ENCODE results near the gene COMP. TPM values are rescaled to one million over a fixed set of nuclear protein-coding genes. Genes with fewer than 3 reads are reported as not detected.
"Not testable (repeated sequence)": the region's sequence is repeated elsewhere in the genome, so short reads cannot be mapped to it uniquely, and the experiment has no call there.

The COMP gene
- total and polyA plus RNA-seq, 10 of the 15 experiments (the other 5 are each of a cell fraction or from before 2014, with no cell fraction given) = 0.17 TPM; not detected in 9

- TF ChIP-seq CUX1 (IDR thresholded peaks at IDR 0.05; ENCODE audit: insufficient replicate concordance, low read depth, low read length) (no peak), SUZ12 (IDR thresholded peaks at IDR 0.05; ENCODE audit: unreplicated experiment) (no peak), FOXK2 (IDR thresholded peaks at IDR 0.05) (no peak), HDAC2 (IDR thresholded peaks at IDR 0.05) (no peak)
These were observed 24.6 kb upstream of the COMP start (continued) for GRCh38 chr19:18815673-18816072.

GRCh38 chr19:18814063-18814462, 23.0 kb upstream of the COMP start:
- Histone ChIP-seq H3K79me2 (ENCODE audit: control insufficient read depth, insufficient read depth, low read length) (no peaks in the 10 kb centered on the region), H3K36me3 (ENCODE audit: control insufficient read depth in 2 of 2, insufficient read depth in 2 of 2, low read length in 1 of 2) (no peaks in the 10 kb centered on the region), H2AFZ (ENCODE audit: control insufficient read depth, low read depth, low read length) (no peak overlapping the region), H3K9me3 (replicated peaks; ENCODE audit: control insufficient read depth, insufficient read depth, low read length) (no peaks in the 10 kb centered on the region), H3K9ac (ENCODE audit: control insufficient read depth, insufficient read depth, low read length) (no peak overlapping the region), H3K27ac (ENCODE audit: control insufficient read depth, insufficient read depth) (no peak overlapping the region), H3K27me3 (replicated peaks in 1 of 2; ENCODE audit: control insufficient read depth in 2 of 2, insufficient read depth in 2 of 2, low read length in 1 of 2) (no peaks in the 10 kb centered on the region; a peak in 1 of 4 replicates), H3K4me2 (ENCODE audit: control insufficient read depth, insufficient read depth) (no peak overlapping the region), H3K4me1 (ENCODE audit: control insufficient read depth, insufficient read depth, low read length) (no peaks in the 10 kb centered on the region), H4K20me1 (ENCODE audit: control insufficient read depth, insufficient read depth) (no peaks in the 10 kb centered on the region), H3K4me3 (no peak overlapping the region)
- TF ChIP-seq POLR2A (IDR thresholded peaks at IDR 0.05; ENCODE audit: low read depth, low read length) (no peak), ZNF687 (IDR thresholded peaks at IDR 0.05) (no peak), CREB1 (IDR thresholded peaks at IDR 0.05; ENCODE audit: low read depth) (no peak)
- ChIA-PET RAD21 (ENCODE audit: unreplicated experiment) (no interaction called here), POLR2A (no interaction called here), CTCF (no interaction called here), SMC1A (ENCODE audit: uncharacterized antibody, unreplicated experiment) (no interaction called here)
- BruUV-seq (replicated peaks) = no TSS peak
- intact Hi-C loops (cut with micrococcal nuclease; ENCODE audit: unreplicated experiment) = no loop called here
- ATAC-seq (no peak), DNase-seq (ENCODE audit: low read depth, low spot score) (no peak), FAIRE-seq (no peak)
- in situ Hi-C loops (cut with MboI) = no loop called here
- WGBS (ENCODE audit: insufficient coverage, insufficient replicate concordance, low lambda C conversion rate, missing lambda C conversion rate) = 42% methylated on average over 9 of the region's 9 CpGs

- BruUV-seq (replicated peaks); H2AFZ ChIP-seq (ENCODE audit: control insufficient read depth, low read depth, low read length); FAIRE-seq; POLR2A ChIA-PET; H3K27ac ChIP-seq (ENCODE audit: control insufficient read depth, insufficient read depth); H3K4me3 ChIP-seq; H3K4me1 ChIP-seq (ENCODE audit: control insufficient read depth, insufficient read depth, low read length); H3K9me3 ChIP-seq (replicated peaks; ENCODE audit: control insufficient read depth, insufficient read depth, low read length); H3K36me3 ChIP-seq (ENCODE audit: control insufficient read depth in 2 of 2, insufficient read depth in 2 of 2, low read length in 1 of 2); H3K79me2 ChIP-seq (ENCODE audit: control insufficient read depth, insufficient read depth, low read length); RAD21 ChIA-PET (ENCODE audit: unreplicated experiment); DNase-seq (ENCODE audit: low read depth, low spot score); CTCF ChIA-PET; H3K27me3 ChIP-seq (replicated peaks in 1 of 2; ENCODE audit: control insufficient read depth in 2 of 2, insufficient read depth in 2 of 2, low read length in 1 of 2); ATAC-seq; in situ Hi-C loops (cut with MboI); H3K4me2 ChIP-seq (ENCODE audit: control insufficient read depth, insufficient read depth); H4K20me1 ChIP-seq (ENCODE audit: control insufficient read depth, insufficient read depth); H3K9ac ChIP-seq (ENCODE audit: control insufficient read depth, insufficient read depth, low read length); intact Hi-C loops (cut with micrococcal nuclease; ENCODE audit: unreplicated experiment): not testable (repeated sequence)
- WGBS (ENCODE audit: insufficient coverage, insufficient replicate concordance, low lambda C conversion rate, missing lambda C conversion rate) = 71% methylated on average over 5 of the region's 5 CpGs
- SMC1A ChIA-PET (ENCODE audit: uncharacterized antibody, unreplicated experiment) = interaction anchor here (0.6 to 1.0 kb wide), 3 partner anchors 16 to 296 kb away, joined by 3 to 4 read pairs (median 3); no protein-coding TSS in a partner anchor
These were observed 20.5 kb upstream of the COMP start for GRCh38 chr19:18811638-18812037.

Measured in GM12878 (cell line).